C4-2B (cell line): ENCODE measurements around the gene ST8SIA6.

Experiments
- CTCF ChIP-seq: fragments of 450-650 bp; conservative IDR thresholded peaks from 2 replicates; pipeline ENCODE4 v1.5.1; 2017; ENCODE audit warnings: mild to moderate bottlenecking
- ZFX ChIP-seq: fragments of 450-650 bp; IDR thresholded peaks from 2 replicates; pipeline ENCODE4 v1.6.1; 2017

- TF ChIP-seq ZFX (no peak), CTCF (no peak)
Observed at GRCh38 chr10:17435187-17435586, 19.2 kb downstream of the ST8SIA6 start.
